Stimulated activated CD8-positive, alpha-beta memory T cell treated with anti-CD3 and anti-CD28 coated beads, Interleukin-7, amount 100 ng/mL, for 1 hour (primary cell): ENCODE results near the gene CRY2.

ENCODE experiments used
- DNase-seq, 2 donors: peaks; one replicate each; pipeline ENCODE4 v3.0.0-alpha.2; 2020; ENCODE audit warnings: low read depth in 2 of 2

CRY2 gene

GRCh38 chr11:45918331-45918941 is 71.2 kb downstream of the CRY2 start:
- peak in 1 of 2 donors; percentile 40 for DNase-seq

DNA sequence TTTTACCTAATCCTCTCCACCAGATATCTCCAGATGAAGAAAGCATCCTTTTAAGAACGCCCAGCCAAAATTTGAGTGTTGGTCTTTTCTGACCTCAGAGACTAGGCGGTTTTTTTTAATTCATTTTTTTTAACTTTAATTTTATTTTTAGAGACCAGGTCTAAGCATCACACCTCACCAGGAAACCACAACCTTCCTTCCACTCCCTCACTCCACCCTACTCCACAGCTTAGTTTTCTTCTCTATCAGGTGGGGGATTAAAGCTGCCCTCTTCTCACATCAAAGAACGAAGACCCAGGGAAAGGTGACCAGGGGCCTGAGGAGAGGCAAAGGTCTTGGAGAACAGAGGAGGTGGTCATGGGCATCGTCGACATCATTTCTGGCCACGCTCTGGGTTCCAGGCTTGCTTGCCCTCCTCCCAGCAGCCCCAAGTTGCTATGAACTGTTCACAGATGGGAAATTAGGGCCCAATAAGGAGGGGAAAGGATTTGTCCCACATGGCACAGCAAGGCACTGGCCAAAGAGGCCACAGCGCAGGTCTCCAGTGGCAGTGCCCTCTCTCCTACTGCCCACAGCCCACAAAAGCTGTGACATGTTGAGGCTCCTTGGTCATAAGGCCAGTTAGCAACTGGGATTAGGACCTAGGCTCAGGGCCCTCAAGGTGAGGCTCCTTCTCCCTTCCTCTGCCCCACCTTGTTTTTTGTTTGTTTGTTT is 71.8 kb downstream of the CRY2 start:
- DNase-seq, result no peak

- no peak for DNase-seq
These were observed 72.7 kb downstream of the CRY2 start for GRCh38 chr11:45919806-45920530.

DNA sequence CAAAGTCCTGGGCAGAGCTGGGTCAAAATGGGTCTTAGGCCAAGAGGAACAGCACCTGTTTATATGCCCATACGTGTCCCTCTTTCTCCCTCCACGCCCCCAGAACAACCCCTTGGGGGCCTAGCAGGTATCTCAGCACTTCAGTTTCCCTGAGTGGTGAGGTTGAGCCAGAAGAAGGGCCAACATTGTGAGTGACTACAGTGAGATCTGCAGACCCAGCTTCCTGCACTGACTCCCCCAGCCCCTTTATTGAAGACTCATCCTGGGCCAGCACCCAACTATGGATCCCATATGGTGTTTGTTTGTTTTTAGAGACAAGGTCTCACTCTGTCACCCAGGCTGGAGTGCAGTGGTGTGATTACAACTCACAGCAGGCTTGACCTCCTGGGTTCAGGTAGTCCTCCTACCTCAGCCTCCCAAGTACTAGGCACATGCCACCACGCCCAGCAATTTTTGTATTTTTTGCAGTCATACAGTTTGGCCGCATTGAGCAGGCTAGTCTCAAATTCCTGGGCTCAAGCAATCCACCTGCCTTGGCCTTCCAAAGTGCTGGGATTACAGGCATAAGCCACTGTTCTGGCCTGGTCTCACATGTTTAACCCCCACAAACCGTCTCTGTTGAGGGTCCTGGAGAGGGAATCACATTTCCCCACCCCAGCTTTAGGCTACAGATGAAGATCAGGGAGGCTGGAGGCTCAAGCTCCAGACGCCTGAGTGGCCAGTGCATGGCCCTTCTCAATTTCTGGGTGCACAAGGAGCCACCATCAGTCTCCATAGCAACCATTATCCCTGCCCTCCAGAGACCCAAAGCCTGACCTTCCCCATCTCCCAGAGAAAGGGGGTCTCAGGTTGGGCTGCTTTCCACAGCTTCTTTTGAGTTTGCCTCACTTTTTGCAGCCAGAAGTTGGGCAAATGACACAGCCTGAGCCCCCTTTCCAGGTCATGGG is 73.5 kb downstream of the CRY2 start:
- no peak for DNase-seq

DNA sequence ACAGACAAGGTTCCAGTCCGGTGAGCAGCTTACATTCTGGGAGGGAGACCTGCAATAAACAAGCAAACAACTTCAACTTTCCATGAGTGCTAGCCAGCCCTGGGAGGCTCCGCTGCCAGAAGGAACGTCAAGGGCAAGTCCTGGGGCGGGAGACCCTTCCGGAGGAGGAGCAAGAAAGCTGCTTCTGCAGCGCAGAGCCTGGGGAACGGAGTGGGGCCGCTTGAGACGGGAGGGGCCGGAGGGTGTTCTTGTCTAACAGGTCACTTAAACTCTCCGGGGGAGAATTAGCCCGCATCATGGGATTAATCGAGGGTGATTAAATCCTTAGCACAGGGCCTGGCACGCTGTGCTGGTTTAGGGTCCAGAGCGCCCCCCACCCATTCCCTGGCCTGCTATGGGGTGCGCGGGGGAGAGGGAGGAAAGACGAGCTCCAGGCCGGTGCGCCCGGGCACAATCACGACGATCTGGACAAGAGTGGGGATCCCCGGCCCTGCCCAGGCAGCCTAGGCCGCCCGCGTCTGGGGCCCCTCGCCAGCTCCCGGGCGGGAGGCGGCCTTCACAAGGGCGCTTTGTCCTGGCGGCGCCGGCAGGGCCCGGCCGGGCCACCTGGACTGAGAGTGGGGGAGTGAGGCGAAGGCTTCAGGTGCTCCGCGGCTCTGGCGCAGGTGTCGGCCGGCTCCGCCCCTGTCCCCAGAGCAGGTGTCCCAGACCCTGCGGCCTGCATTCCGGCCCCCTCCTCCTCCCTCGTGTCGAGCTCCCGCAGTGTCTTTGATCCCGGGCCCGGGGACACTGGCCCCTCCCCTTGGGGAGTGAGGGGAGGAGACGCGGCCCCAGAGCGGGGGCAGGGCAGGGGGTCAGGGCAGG is 74.5 kb downstream of the CRY2 start:
- no peak for DNase-seq

DNA sequence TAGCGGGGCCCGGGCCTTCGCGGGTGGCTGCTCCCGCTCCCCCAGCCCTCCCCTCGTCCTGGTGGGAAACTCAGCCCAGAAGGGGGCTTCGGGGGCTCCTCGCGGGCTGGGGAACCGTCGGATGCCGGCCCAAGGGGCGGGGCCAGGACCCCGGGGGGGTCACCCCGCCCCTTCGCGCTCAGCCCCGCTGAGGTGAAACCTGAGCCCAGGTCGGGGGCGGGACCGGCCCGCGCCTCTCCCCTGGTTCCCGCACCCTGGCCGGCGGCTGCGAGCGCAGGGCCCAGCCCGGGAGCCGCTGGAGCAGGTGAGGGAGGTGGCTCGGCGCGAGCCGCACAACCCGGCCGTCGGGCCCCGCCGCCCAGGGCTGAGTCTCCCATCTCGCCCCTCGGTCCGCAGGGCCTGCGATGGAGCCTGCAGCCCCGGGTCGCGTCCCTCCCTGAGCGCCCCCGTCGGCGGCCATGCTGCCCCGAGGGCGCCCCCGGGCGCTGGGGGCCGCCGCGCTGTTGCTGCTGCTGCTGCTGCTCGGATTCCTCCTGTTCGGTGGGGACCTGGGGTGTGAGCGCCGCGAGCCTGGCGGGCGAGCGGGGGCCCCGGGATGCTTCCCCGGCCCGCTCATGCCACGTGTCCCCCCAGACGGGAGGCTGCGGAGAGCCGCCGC is 75.3 kb downstream of the CRY2 start, which contains the start of gene LARGE2:
Gene LARGE2 (plus strand): TSS at position 232 of the 658 bp plus-strand sequence. CDS start 227 bp downstream, at position 459.
- DNase-seq, result no peak

GRCh38 chr11:45924036-45924915 is 77.0 kb downstream of the CRY2 start:
- DNase-seq, result no peak

DNA sequence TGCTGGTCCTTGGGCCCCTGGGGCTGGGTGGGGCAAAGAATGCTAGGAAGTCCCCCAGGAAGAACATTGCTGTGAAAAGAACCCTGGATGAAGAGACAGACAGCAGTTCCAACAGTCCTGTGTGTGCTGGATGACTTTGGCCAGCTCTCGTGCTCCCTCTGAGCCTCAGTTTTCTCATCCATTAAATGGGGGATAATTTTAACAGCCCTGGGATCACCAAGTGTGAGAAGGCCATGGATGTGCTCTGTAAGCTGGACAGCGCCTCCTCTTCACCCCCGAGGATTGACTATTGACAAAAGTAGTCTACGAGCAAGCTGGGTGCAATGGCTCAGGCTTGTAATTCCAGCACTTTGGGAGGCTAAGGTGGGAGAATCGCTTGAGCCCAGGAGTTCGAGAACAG is 77.7 kb downstream of the CRY2 start:
- DNase-seq, result no peak

GRCh38 chr11:45925550-45925949 is 78.3 kb downstream of the CRY2 start:
- no peak for DNase-seq

- no peak for DNase-seq
These were observed 78.7 kb downstream of the CRY2 start for GRCh38 chr11:45926001-45926401.

- no peak for DNase-seq
These were observed 79.5 kb downstream of the CRY2 start for GRCh38 chr11:45926536-45927331.

- no peak for DNase-seq
These were observed 80.0 kb downstream of the CRY2 start for GRCh38 chr11:45927332-45927683.

- DNase-seq, result no peak
These were observed 80.6 kb downstream of the CRY2 start for GRCh38 chr11:45927684-45928413.

GRCh38 chr11:45928535-45929215 is 81.4 kb downstream of the CRY2 start:
- no peak for DNase-seq

GRCh38 chr11:45929486-45930030 is 82.3 kb downstream of the CRY2 start:
- DNase-seq, result no peak

- no peak for DNase-seq
These were observed 82.9 kb downstream of the CRY2 start for GRCh38 chr11:45930031-45930794.
